ENCODE data around the gene DUSP7. TPM values are rescaled to one million over a fixed set of nuclear protein-coding genes. Genes with fewer than 3 reads are reported as not detected.

Gene DUSP7
- total and polyA plus RNA-seq, 9 of the 15 experiments (the other 6 are each of a cell fraction or from before 2014, with no cell fraction given), result 0.45 to 15.8 (median 8.2) TPM

DNA sequence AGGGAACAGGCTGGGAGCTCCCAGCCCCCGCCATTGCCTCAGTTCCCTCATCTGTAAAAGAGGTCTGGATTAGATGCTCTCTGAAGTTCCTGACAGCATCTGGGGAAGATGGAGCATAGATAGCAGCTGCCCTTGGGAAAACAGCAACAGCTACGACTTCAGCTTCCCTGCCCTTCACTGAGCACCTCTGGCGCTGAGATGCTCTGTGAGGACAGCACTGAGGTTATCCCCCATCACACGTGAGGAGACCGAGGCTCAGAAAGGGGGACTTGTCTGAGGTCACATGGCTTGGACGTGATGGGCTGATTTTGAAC, 49.6 kb downstream of the DUSP7 start (continued):
- TF ChIP-seq, protein P1, sequence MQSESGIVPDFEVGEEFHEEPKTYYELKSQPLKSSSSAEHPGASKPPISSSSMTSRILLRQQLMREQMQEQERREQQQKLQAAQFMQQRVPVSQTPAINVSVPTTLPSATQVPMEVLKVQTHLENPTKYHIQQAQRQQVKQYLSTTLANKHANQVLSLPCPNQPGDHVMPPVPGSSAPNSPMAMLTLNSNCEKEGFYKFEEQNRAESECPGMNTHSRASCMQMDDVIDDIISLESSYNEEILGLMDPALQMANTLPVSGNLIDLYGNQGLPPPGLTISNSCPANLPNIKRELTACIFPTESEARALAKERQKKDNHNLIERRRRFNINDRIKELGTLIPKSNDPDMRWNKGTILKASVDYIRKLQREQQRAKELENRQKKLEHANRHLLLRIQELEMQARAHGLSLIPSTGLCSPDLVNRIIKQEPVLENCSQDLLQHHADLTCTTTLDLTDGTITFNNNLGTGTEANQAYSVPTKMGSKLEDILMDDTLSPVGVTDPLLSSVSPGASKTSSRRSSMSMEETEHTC (IDR thresholded peaks at IDR 0.05), result no peak
- TF ChIP-seq ZNF224 (CRISPR knock-in tag; IDR thresholded peaks at IDR 0.05), result no peak
- no peak for TF ChIP-seq ELF2 (CRISPR knock-in tag; IDR thresholded peaks at IDR 0.05)
- no peak for TF ChIP-seq TBL1XR1 (IDR thresholded peaks at IDR 0.05; ENCODE audit: low read length in 2 of 2)
- TF ChIP-seq EZH2 (IDR thresholded peaks at IDR 0.05; ENCODE audit: borderline replicate concordance, low read depth, low read length), result no peak

DNA sequence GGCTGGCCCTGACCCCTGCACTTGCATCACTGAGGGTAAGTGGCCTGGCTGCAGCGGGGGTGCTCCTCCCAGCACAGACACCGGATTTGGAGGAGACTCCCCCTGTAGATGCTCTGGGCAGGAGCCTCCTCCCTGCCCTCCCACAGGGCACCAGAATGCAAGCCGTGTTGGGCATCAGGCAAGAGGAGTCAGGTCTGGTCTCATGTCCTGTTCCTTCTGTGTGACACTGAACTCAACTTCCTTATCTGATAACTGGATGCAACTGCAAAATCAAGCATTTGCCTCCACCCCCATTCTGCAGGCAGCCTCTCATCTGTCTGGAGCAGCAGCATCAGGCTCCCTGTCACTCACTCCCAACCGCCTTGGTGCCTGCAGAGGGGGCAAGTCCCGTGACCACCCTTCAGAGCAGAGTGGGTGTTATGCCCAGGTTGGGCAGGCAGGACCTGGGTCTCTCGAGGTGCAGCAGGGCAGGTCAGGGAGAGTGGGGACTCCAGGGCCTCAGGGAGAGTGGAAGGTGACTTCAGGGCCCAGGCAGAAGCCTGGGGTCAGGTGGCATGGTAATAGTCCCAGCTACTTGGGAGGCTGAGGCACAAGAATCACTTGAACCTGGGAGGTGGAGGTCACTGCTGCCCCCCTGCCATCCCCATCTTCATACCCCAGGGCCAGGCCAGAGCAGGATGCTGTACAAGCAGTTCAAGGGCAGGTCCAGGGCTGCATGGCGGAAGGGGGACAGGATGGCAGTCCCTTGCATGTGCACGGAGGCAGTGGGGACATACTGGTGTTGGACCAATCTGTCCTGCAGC, 50.2 kb downstream of the DUSP7 start:
- Histone ChIP-seq H3K4me1 (replicated peaks in 1 of 2; ENCODE audit: control insufficient read depth in 2 of 2, insufficient read depth in 2 of 2, low read length in 2 of 2) (peaks cover 17 to 35% of the 10 kb centered on the region in 2 experiments; a peak in 4 of 5 replicates), H3K4me2 (ENCODE audit: insufficient read depth, low read length) (peak overlapping the region; percentile 32; the same call in 1 of the 2 replicates), H3K36me3 (ENCODE audit: control insufficient read depth, insufficient read depth, low read length) (no peaks in the 10 kb centered on the region), H3K9me1 (ENCODE audit: control insufficient read depth, insufficient read depth, low read length) (no peaks in the 10 kb centered on the region), H3K27ac (ENCODE audit: extremely low read depth, low read depth, low read length) (no peak overlapping the region), H4K20me1 (replicated peaks; ENCODE audit: control insufficient read depth, insufficient read depth, low read length) (no peaks in the 10 kb centered on the region), H3K9ac (ENCODE audit: insufficient read depth in 1 of 2, low read depth in 2 of 2, low read length in 2 of 2) (peak overlapping the region in 1 of 2 experiments; percentile 69; a peak in 2 of 4 replicates), H3K9me3 (replicated peaks; ENCODE audit: control insufficient read depth, insufficient read depth, low read depth, low read length) (no peaks in the 10 kb centered on the region), H3K27me3 (ENCODE audit: control insufficient read depth in 2 of 2, insufficient read depth in 2 of 2, low read length in 2 of 2) (no peaks in the 10 kb centered on the region), H2AFZ (ENCODE audit: low read depth, low read length) (peak overlapping the region; percentile 65; the same call in 1 of the 2 replicates), H3K79me2 (ENCODE audit: control insufficient read depth, insufficient read depth, low read length) (no peaks in the 10 kb centered on the region), H3K4me3 (no peak overlapping the region)
- no TSS peak for BruUV-seq (replicated peaks)
- intact Hi-C loops (cut with micrococcal nuclease), result no loop called here
- DNase-seq (ENCODE audit: extremely low read depth in 1 of 4, low spot score in 3 of 4), result peak in 1 of 4 experiments; percentile 32
- FAIRE-seq, result no peak
- in situ Hi-C loops (cut with MboI), result loop anchor here (25.0 kb wide), 1 partner anchor 381 kb away; no protein-coding TSS in a partner anchor
- no peak for ATAC-seq
- CTCF ChIA-PET (ENCODE audit: low intra/inter-chr PET ratio), result no interaction called here
- 18% methylated on average over 7 of the region's 8 CpGs for WGBS (ENCODE audit: insufficient coverage, low coverage, missing lambda C conversion rate)
- POLR2A ChIA-PET, result interaction anchor here (1.7 kb wide), 1 partner anchor 10 kb away, joined by 5 read pairs; the partner anchor contains the start of gene RPL29
- TF ChIP-seq CBFA2T3 (IDR thresholded peaks at IDR 0.05) (no peak), ZNF146 (CRISPR knock-in tag; IDR thresholded peaks at IDR 0.05; ENCODE audit: unreplicated experiment) (no peak), STAT5A (IDR thresholded peaks at IDR 0.05; ENCODE audit: borderline replicate concordance, low read length) (no peak), ZNF75A (CRISPR knock-in tag; IDR thresholded peaks at IDR 0.05) (no peak), XRCC3 (IDR thresholded peaks at IDR 0.05) (no peak), RBM15 (IDR thresholded peaks at IDR 0.05; ENCODE audit: insufficient read depth, low read length) (no peak), ZNF780A (CRISPR knock-in tag; IDR thresholded peaks at IDR 0.05) (no peak), RCOR1 (IDR thresholded peaks at IDR 0.05; ENCODE audit: borderline replicate concordance in 1 of 2, low read depth in 2 of 2, low read length in 2 of 2) (0 out of 4 replicates have a peak, but pooled peaks of 1 of the 2 experiments have one; percentile 13)
